Kasumi-1 (cell line): ENCODE measurements around the gene AGXT.

Experiments
- DNase-seq, 2 experiments: peaks; one replicate each; lab custom pipeline; 2025; lab: John Stamatoyannopoulos, UW

AGXT gene

DNA sequence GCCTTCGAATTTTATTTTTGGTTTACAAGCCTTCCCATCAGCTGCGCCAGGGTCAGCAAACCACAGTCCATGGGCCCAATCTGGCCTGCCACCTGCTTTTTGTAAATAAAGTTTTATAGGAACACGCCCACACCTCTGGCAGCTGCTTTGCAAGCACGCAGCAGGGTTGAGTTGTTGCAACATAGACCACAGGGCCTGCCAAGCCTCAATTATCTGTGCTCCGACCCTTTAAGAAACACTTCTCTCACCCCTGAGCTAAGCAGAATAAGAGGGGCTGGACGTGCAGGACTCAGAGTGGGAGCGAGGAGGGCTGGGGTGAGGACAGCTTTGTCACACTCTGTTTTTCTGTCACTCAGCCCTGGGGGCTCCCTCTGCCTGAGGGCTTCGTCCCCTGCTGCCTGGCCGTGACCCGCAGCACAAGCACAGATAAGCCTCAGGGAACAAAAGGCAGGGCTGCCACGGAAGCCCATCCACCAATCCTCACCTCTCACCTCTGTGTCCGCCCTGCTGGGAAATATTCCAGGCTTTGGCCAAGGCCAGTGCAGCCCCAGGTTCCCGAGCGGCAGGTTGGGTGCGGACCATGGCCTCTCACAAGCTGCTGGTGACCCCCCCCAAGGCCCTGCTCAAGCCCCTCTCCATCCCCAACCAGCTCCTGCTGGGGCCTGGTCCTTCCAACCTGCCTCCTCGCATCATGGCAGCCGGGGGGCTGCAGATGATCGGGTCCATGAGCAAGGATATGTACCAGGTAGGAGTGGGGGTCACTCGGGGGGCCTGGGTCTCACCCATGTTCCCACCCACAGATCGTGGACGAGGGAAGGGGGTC lies at the start of gene AGXT:
AGXT (plus strand) TSS at position 539 of the 823 bp plus-strand sequence; CDS start at position 581, 42 bp downstream.
- peak in 1 of 2 experiments; percentile 1 for DNase-seq

DNA sequence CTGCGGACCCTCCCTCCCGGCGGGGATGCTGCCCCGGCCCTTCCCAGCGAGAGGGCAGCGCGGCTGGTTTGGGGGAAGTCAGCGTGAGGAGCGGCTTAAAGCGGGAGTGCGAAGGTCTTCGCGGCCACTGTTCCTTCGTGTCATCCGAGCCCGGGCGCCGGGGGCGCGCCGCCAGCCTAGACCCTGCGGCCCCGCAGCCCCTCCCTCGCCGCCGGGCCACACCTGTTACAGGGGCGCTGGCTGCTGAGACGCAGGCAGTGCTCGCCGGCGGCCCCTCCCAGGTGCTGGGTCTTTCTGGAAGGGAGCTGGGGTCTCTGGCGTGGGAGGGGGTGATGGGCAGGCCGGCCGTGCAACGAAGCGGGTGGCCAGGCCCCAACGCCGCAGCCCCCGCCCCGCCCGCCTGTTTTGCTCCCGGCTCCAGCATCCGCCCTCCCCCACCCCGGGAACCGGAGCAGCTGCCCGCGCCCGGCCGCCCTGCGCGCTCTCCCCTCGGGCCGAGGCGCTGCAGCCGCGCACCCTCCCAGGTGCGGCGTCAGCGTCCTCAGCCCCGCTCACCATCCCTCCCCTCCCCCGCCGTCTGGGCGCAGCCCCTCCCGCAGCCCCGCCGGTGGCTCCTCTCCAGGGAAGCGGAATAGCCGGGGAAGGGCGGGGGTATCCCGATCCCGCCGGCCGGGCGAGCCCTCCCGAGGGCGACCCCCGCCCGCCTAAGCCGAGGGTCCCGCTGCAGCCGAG lies 49.3 kb upstream of the AGXT start:
- DNase-seq = no peak

DNA sequence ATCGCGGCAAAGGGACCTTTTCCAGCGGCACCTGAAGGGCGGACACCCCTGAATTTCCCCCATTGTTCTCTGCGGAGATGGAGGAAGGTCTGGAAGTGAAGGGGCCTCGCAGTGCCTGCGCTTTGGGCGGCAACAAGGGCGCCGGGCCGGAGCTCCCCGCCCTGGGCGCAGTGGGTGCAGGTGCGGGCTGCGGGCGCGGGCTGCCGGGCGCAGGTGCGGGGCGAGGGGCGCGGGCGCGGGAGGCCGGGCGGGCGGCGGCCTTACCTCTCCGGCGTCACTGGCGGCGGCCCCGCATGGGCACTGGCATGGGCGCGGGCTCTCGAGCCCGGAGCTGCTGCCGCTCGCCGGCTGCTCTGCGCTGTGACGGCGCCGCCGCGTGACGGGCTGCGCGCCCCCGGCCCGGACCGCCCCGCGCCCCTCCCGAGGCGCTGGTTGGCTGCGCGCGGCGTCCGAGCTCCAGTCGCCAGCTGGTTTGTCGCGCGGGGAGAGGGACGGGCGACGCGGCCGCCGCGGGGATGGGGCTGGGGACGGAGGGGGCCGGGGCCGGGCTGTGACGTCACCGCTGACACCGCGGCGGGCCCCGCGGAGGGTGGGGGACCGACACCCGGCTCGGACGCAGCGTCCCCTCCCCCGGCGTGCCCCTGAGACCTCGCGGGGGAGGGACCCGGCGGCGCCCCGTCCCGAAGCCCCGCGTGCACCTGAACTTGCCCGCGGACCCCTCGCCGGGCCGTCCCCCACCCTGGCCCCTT lies 48.6 kb upstream of the AGXT start, which contains the start of gene KIF1A:
KIF1A (minus strand) TSS at position 362 of the 749 bp plus-strand sequence. CDS start 22,467 bp downstream, outside the sequence.
- no peak for DNase-seq

DNA sequence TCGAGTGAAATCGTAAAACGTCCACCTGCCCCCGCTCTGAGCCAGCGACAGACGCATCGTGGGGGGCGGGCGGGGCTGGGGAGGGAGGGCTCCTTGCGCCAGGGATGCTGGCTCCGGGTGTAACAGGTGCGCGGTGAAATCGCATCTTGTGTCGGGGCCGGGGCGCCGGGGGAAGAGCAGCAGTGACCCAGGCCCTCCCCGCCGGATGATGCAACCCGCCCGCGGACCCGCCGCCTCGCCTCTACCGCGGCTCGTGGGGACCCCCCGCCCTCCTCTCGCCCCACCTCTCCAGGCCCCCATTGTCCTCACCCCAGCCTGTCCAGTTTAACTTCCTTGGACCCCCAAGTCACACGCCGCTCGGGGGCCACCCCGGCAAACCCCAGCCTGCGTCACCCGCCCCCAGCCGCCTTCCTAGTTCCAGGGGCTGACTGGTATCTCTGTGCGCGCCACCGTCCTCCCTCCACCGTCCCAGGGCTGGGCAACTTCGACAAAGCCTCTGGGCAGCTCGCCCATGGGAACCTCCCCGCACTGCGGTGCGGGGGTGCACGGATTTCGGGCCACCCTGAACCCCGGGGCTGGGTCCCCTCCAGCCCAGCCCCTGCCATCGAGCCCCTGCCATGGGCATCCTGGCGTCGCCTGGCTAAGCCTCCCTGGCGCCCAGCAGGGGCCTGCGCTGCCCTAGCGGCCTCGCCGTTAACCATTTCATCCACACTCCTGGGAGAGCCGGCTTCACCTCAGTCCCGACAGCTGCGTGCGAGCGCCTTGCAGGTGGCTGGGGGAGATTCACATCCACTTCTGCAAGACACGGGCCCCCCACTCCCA lies 47.8 kb upstream of the AGXT start:
- DNase-seq = no peak

DNA sequence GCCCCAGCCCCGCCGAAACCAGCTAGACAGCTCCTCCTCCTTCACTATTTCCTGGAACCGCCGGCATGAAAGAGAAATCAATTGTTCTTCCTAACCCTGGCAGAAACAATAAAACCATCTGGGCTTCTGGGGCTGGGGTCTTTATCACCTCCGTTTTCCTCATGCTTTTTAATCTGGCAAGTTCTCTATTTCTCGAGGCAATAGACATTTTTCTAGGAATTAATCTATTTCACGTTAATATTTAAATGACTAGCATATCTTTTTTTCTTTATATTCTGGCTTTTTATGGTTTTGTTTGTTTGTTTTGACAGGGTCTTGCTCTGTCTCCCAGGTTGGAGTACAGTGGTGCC lies 47.2 kb upstream of the AGXT start:
- no peak for DNase-seq

DNA sequence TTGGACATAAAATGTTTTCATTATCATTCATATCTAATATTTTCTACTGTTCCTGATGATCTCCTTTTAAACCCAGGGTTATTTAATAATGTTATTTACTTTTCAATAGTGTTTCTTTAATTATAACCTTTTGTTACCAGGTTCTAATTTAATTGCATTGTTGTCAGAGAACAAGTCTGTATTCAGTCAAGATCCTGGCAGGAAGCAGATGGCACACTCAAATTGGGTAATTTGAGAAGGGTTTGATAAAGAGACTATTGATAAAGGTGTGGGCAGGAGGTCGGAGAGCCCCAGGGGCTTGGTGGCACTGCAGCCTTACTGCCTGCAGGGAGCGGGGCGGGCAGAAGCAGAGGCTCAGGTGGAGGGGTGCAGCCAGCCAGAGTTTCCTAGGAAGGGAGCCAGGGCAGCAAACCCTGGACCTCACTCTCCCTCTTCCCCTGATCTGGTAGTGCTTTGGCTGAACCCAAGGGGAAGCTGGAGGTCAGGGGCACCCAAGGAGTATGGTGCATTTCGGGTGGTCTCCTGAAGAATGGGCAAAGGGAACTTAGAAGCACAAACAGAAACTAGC lies 46.3 kb upstream of the AGXT start:
- DNase-seq = no peak

DNA sequence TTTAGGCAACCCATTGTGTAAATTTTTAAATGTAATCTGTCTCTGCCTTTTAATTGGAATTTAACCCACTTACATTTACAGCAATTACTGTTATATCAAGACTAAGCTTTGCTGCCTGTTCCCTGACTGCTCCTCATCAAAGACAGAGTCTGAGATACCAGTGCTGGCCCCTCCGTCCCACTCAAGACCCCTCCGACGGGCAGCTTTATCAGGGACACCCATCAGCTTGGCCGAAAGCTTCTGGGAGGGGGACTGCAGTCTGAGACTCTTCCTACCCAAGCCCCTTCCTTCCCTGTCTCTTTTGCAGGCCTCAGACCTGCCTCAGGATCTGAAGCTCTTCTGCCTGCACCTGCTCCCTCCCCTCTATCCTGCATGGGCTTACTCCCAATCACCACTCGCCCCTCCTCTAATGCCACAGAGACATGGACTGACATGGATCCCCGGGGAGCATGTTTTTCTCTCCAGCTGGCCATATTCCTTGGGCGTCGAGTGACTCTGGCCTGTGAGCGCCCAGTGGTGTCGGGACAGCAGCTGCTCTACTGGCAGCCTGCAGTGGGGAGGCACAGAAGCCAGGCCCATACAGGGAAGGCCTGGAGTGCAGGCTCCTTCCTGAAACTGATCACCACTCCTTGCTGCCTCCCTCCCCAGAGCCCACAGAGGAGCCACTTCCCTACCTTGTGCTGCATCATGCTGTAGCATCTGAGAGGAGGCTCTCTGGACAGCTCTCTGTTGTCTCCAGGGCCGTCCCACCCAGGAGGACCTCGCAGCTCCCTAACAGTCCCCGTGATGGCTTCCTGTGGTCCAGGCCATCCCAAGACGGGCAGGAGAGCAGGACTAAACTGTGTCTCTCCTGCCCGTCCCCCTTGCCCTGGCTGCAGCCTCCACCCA lies 44.9 kb upstream of the AGXT start:
- DNase-seq = no peak

DNA sequence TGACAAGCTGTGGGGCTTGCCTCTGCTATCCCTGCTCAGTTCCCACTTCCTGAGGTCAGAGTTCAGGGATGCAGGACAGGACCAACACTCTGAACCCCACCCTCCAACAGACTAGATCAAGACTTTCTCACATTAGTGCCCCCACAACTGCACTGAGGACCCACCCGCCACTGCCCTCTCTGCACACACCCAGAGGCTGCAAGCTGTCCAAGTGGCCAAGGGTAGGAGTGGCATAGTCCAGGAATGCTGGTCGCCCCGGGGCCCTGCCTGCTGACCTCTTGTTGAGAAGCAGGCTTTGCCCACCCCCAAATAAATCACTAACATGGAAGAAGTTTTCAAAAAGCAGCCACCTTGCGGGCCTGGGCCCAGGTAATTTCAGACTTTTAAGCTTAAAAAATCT lies 43.1 kb upstream of the AGXT start:
- no peak for DNase-seq

DNA sequence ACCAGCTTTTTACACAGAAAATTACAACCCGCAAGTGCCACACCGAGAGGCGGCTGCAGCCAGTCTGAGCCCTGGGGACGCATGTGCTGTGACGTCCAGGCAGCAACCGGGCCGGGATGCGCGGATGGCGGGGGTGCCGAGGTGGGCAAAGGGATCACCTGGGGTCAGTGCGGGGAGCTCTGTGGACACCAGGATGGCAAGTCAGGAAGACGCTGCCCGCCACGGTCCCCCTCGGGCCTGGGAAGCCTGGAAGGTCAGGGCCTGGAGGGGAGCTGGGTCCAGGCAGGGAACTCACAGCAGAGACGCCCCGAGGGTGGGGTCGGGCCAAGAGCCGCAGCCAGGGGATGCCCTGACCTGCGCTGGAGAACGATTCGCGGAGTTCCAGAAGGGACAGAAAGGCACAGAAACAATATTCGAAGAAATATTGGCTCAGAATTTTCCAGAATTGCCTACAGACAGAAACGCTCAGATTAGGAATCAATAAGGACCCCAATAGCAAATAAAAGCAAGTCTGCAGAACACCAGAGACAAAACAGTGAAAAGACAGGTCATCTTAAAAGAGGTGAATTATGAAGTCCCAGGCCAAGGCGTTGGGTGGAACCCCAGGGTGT lies 36.9 kb upstream of the AGXT start:
- DNase-seq = no peak

DNA sequence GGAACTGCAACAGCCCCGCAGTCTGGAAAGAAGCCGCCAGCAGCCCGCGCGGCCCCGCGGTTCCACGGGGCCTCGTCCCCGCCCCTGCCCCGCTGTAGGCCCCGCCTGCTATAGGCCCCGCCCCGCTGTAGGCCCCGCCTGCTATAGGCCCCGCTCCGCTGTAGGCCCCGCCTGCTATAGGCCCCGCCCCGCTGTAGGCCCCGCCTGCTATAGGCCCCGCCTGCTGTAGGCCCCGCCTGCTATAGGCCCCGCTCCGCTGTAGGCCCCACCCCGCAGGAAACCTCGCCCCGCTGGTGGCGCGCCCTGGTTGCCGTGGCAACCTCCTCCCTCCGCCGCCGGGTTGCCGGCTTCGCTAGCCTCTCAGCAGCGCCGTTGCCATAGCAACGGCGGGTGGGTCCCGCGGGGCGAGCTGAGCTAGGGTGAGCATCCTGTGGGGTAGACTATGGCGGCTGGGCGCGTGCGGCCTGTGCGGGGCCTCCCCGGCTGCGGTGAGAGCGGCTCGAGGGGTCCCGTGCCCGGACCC lies 36.4 kb upstream of the AGXT start:
- peak; percentile 31 to 46 for DNase-seq

DNA sequence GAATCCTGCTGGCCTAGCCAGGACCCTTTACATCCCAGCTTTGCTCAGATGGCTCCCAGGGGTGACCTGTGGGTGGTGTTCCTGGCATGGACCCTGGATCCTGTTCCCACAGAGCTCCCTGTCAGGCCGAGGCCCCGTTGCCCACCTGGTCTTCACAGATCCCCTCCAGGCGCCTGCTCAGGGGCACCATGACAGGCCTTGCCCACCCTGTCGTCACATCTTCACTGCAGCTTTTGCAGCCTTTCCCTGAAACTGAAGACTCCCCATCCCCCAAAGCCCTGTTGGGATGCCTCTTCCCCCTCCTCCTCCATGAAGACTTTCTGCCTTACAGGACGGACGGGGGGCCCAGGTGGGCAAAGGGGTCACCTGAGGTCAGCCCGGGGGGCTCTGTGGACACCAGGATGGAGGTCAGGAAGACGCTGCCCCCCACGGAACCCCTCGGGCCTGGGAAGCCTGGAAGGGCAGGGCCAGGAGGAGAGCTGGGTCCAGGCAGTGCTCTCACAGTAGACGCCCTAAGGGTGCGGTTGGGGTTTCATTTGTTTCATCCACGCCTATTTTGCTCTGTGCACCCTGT lies 35.6 kb upstream of the AGXT start:
- no peak for DNase-seq

DNA sequence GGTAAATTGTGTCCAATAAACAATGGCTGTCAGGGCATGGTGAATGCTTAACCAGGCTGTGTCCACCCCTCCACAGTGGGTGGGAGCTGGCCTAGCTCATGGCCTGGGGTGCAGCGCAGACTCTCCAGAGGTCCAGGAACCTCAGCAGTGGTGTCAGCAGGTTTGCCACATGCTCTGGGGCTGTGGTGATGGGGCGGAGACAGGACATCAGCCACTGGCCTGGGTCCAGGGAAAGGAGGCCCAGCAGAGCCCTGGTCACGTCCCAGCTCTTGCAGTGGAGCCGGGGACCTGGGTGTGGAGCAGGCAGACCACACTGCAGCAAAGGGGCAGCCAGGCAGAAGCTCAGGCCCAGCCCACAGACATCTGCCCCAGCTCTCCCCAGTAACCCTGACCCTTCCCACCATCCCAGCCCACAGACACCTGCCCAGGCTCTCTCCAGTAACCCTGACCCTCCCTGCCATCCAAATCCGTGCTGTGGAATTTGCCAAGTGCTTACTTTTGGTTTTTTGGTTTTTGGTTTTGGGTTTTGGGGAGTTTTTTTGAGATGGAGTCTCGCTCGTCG lies 34.8 kb upstream of the AGXT start:
- DNase-seq = no peak

DNA sequence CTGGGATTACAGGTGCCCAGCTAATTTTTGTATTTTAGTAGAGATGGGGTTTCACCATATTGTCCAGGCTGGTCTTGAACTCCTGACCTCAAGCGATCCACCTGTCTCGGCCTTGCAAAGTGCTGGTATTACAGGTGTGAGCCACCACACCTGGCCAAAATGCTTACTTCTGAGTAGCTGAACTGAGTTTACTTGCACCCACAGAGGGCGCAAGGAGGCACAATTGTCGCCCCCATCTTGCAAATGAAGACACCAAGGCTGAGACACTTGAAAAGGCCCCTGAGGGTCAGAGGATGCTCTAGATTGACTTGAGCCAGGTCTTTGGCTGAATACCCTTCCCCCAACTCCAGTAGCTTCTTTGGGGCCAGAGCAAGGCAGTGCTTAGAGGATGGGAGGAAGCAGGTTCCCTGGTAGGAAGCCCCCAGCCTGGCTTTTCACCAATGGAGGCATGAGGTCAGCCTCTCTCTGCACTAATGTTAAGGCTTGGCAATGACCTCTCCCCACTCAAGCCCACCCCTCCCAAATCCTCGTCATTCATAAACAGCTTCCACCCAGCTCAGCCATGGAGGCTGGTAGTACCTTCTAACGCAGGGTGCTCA lies 34.1 kb upstream of the AGXT start:
- DNase-seq = no peak

DNA sequence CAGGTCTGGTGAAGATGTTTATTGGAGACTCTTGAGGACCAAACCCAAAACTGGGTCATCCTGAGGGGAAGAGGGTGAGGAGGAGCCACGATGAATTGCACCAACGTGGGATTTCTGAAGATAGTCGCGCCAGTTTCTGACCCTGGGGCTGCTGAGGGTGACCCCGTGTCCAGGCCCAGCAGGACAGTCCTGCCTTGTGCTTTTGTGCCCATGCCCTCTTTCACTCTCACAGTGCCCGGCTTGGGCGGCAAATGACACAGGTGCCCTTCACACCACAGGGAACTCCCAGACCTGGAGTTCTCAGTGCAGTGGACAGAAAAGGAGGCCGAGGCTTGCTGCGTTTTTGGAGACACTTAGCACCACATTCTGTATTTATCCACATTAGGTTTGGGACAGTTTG lies 33.1 kb upstream of the AGXT start:
- no peak for DNase-seq

DNA sequence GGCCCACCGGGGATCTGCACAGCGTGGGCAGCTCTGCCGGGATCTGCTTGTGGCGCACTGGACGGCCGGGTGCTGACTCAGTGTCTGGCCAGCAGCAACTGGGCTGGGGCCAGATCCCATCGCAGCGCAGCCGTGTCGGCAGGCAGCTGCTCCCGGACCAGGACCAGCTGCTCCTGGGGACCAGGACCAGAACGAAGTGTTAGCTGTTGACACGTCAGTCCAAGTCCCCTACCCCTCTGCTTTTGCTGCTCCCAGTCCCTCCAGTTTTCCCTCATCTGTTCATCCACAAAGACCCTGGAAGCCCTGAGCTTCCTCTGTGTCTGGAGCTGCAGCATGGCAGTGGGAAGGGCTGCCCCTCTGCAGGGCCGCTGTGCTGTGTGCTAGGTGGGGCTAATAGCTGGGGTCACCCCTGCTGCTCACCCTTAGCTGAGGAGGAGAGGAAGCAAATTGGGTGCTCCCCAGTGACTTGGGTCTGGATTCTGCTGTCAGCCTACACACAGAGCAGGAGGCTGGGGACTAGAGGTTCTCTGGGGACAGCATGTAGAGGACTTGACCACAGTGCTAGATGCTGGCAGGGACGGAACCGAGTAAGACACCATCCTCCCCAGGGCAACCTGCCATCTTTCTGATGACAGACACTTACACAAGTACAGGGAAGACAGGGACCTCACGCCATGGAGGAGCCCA lies 31.7 kb upstream of the AGXT start:
- no peak for DNase-seq

DNA sequence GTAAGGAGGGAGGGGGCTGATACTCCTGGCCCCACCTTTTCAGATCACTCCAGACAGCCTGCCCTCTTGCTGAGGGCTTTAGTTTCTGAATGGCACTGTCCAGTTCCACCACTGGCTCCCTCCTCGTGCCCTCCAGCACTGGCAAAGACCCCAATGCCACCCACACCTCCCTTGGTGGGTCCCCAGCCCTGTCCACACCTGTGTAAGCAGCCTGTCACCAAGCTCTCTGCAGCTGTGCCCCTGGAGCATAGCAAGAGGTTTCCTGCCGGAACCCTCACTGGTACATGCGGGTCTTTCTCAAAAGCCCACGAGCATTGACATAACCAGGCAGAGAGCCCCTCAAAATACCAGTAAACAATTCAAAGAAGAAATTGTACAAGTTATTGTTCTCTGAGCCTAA lies 31.0 kb upstream of the AGXT start:
- no peak for DNase-seq

DNA sequence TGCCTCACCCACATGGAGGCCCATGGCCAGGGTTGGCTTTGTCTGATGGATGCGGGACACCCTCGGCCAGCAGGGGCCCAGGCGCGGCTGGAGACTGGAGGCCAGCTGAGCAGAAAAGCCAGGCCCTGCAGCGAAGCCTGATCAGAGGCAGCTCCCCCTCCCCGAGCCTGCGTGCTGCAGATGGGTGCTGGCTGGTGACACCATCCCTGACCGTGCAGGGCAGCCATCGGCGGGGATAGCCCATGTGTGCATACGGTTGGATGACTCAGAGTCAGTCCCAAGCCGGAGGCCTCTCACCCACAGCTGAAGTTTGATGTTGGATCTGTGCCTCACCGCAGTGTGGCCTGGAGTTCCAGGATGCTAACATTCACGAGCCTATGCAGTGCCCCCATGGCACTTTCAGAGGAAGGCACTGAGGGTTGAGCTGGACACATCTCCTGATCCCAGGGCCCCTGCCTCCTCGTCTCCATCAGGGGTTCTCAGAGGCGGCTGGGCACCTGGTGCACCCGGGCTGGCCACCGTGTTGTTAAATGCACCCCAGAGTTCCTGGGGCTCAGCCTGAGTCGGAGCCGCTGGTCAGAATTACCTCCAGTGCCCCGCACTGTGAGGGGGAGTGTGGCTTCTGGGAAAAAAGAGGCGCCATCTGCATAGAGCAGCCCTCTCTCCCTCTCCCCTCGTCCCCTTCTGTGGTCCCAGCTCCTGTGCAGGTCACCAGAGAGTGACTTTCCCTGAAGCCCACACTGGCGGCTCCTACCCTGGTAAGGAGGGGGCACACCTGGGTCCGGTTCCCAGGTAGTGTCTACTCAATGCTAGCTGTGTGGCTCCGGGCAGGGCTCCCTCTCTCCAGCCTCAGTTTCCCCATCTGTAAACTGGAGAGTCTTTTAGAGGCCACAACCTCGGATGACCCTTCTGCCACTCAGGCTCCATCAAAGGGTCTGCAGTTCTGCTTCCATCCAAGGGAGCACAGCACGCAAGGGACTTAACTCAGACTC lies 29.2 kb upstream of the AGXT start:
- DNase-seq = no peak
